Eye (tissue), 1 donor: Measurements from ENCODE around the gene ACTR3.
A peak's percentile ranks its signal among the peaks of the same experiment; 100 is the strongest.
"Not testable (repeated sequence)": the region's sequence is repeated elsewhere in the genome, so short reads cannot be mapped to it uniquely, and the experiment has no call there.

Source experiments
- DNase-seq: peaks from one replicate; pipeline ENCODE4 v3.0.0-alpha.2; 2015

Gene ACTR3

DNA sequence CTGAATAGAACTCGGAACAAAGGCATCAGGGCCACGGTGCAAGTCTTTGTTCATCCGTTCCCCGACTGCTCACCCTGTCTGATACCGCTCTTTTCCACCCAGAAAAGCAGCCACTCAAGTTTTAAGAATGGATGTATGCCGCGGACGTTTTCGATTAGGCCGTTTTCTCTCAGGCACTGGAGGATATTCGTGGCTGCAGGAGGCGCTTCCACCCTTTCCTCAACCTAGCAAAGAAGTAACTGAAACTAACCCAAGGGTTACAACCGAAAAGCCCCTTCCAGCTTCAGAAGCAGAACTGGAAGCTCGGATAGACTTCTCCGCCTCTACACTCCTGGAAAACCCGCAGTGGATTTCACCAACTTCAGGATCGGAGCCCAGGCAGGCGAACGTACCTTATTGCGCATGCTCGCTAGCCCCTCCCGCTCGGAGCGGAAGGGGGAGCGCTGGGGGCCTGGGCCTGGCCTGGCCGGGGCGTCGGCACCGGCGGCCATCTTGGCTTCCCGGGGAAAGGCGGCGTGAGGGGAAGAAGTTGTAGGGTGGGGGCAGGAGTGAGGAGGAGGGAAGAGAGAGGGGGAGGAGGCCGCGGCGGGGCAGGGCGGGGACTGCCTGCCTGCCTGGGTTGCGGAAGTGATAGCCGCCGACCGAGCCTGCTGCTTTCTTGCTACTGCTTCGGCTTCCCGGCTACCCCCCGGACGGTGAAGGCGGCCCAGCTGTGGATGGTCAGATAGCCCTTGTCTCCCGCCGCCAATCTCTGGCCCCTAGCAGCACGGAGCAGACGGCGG, at the start of gene ACTR3:
ACTR3 (plus strand) TSS at position 619 of the 782 bp plus-strand sequence. CDS start 191 bp downstream, outside the sequence.
- DNase-seq: peak; percentile 100

DNA sequence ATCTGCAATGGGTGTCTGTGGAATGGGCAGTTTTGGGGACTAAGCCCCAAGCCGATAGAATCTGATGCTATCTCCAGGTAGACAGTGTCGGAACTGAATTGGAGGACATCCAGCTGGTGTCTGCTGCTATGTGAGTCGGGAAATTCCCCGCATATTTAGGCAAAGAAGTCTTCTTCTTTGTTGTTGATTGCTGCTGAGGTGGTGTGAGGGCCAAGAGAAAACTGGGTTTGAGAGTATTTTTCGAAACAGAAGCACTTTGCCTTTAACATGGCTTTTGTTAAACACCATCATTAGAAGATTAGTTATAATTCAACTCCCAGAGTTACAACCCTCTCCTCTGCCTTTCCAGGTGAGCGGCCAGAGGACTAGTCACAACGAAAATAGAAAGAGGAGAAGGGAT, 49.4 kb upstream of the ACTR3 start:
- no peak for DNase-seq

DNA sequence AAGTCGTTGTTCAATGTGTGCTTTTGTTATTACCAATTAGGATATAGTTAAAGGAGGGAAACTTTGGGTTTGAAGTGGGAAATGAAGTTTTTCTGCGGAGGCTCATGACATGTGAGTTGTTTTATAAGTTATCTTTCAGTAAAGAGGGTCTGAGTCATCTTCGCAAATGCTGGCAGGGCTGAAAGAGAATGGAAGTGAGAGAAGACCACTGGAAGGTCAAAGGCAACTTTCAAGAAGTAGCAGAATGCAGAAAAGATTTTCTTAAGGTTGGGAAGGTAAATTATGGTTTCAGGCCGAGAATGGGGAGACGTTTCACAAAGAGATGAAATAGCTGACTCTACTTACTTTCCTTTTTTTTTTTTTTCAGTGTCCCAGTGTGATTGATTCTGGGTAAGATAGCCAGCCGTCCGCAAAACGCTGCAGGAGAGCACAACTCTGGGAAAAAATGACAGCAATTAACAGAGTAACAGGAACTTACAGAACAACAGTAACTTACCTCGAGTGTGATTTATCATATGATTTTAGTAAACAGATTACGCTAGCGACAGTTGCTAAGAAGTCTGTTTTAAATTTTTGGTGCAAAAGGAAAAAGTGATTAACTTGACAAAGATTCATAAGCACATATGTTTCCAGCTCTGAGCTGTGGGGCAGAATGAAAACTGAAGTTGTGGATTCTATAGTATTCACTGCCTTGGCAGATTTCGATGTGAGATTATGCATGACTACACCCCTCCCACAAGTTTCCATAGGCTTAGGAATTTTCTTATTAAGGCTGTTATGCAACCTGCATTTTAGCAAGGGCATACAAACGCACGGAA, 46.8 kb upstream of the ACTR3 start:
- DNase-seq: peak; percentile 22

DNA sequence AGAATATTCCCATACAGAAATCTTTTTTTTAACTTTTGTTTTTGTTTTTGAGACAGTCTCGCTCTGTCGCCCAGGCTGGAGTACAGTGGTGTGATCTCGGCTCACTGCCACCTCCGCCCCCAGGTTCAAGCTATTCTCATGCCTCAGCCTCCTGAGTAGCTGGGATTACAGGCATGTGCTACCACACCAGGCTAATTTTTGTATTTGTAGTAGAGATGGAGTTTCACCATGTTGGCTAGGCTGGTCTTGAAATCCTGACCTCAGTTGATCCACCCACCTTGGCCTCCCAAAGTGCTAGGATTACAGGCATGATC, 46.2 kb upstream of the ACTR3 start:
- not testable (repeated sequence) for DNase-seq

DNA sequence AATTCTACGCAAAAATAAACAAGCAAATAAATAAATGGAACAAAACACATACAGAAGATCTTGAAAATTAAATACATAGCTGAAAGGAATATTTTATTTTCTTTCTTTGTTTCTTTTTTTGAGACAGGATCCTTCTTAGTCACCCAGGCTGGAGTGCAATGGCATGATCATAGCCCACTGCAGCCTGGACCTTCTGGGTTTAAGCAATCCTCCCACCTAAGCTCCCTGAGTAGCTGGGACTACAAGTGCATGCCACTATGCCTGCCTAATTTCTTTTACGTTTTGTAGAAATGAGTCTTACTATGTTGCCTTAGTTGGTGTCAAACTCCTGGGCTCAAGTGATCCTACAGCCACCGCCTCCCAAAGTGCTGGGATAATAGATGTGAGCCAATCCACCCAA, 44.6 kb upstream of the ACTR3 start:
- DNase-seq: no peak

DNA sequence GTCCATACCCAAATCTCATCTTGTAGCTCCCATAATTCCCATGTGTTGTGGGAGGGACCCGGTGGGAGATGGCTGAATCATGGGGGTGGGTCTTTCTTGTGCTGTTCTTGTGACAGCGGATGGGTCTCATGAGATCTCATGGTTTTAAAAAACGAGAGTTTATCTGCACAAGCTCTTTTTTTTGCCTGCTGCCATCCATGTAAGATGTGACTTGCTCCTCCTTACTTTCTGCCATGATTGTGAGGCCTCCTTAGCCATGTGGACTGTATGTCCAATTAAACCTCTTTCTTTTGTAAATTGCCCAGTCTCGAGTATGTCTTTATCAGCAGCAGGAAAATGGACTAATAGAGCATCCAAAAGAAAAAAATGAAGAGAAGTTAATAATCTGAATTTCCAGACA, 44.1 kb upstream of the ACTR3 start:
- DNase-seq: not testable (repeated sequence)

DNA sequence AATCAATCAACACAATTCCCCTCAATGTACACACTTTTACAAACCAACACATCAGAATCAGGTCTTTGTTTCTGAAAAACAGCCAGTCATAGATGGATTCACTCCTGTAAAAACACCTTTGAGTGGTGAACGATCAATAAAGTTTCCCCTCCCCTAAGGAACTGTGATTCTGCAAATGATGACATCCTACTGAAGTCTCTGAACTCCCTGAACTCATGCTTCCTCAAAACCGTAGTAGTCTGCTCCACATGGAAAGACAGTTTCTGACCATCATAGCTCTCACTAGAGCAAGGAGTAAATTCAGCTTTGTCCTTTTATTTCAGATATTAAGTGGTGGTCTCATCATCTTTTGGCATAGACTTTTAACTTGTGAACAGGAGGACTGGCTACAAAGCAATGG, 43.5 kb upstream of the ACTR3 start:
- DNase-seq: no peak

DNA sequence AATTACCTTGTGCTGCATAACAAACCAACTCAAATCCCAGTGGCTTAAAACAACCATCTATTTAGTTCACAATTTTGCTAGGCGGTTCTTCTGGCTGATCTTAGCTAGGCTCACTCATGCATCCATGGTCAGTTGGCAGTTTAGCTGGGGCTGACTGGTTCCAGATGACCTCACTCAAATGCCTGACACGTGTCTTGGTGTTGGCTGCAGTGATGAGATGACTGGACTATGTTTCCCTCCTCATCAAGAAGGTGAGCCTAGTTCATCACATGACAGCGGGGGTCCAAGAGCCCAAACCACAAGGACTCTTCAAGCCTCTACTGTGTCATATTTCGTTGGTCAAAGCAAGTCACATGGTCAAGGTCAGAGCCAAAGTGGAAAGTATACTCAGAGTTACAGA, 42.7 kb upstream of the ACTR3 start:
- no peak for DNase-seq

DNA sequence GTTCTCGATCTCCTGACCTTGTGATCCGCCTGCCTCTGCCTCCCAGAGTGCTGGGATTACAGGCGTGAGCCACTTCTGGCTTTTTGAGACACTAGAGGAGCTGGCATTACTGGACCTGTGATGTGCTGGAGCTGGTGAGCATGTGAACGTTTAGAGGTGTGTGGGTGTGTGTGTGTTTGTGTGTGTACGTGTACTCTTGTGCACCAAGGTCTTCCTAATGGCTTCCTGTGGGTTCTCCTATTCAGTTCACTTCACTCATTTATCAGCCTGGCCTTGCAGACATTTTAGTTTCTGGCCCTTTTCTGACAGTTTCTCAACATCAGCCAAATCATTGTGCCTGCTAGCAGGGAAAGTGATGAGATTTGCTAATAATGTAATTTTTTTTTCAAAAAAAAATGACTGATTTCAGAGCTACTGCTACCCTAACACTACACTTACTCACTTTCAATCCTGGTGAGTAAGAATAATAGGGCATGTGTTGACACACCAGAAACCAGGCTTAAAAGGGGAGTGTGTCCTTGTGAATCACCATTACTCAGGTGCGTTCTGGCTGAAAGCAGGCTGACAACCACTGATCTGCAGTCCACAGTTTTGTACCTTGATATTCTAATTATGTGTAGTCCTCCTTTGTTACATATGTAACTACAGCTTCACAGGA, 41.0 kb upstream of the ACTR3 start:
- no peak for DNase-seq

DNA sequence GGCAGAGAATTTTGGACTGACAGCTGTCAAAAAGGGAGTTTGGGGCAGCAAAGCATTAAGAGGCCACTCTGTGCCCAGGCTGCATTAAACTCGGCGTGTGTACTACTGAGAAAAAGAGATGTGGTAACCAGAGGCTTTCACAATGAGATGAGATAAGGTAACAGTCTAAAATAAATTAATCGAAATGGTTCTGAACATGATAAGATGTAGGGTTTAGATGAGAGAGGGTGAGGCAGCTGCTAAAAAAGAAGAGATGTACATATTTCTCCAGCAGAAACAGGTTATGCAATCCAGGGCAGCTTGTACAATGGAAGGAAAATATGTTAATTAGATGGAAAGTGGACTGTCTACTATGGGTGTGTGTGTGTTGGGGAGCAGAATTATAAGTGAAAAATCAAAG, 39.2 kb upstream of the ACTR3 start:
- no peak for DNase-seq

DNA sequence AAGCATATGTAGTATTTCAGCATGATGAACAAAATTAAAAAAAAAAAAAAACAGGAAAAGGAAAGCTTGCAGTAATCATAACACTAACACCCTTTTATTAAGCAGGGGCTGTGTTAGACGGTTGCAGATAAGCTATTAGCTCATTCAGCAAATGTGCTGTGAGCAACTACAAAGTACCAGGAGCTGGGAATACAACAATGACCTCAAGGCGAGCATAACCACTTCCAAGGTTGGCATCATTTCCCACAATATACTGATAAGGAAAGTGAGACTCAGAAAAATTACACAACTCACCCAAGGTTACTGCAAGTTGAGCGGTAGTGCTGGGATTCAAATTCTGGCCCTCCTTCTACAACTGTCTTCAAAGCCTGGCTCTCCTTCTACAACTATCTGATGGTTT, 38.2 kb upstream of the ACTR3 start:
- no peak for DNase-seq

DNA sequence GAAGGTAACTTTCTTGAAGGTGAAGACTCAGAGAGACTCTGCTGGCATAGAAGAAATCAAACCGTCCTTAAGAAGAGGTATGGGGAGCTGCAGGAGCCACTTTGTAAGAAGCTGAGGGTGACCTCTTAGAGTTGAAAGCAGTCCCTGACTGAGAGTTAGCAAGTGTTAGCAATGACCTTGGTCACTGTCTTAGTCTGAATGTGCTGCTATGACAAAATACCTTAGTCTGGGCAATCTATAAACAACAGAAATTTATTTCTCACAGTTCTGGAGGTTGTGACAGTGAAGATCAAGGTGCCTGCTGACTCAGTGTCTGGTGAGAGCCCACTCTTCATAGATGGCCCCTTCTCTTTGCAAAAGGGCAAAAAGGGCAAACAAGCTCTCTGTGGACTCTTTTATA, 35.7 kb upstream of the ACTR3 start:
- no peak for DNase-seq

DNA sequence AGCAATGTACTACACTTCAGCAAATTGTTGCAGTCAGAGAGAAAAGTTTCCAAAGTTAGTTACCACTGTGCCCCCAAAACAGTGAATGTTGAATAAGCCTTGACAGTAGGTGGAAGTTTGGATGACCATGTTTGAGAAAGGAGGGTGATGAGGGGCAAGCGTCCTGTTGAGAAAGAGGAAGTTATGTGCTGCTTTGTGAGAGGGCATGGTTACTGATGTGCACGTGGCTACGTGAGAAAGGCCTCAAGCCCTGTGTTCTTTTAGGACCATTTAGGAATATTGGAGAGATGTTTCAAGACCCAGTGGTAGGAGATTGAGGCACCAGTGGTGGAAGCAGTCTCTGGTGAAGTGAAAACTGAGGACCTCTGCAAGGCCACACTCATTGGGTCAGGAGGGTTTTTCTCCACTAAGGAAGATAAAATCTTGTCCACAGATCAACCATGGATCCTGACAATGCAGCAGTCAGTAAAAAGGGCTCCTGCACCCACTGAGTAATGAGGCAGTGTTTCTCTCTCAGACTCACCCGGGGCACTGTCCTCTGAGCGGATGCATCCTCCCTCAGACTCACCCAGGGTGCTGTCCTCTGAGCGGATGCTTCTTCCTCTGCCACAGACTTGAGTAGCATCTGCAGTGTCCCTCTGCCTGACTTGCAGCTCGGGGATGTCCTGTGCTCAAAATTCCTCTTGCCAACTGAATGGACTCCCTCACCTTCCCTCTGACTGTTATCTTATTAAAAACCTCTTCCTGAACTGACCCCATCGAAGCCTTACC, 34.7 kb upstream of the ACTR3 start:
- no peak for DNase-seq

DNA sequence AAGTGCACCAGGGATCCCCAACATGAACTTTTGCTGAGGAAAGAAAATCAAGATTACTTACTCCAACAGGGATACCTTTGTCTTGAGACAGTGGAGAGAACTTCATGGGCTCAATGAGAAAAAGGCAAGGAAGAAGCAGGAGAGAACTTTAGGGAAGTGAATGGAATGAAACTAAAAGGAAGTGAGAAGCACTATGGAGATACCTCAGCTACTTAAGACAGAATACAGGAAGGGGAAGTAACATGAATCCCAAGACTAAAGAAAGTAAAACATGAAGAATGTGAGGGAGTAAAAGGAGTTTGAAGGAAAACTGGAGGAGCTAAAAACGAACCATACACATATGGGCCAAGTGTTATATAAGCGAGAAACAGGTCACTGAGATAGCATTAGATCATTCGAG, 32.4 kb upstream of the ACTR3 start:
- no peak for DNase-seq

DNA sequence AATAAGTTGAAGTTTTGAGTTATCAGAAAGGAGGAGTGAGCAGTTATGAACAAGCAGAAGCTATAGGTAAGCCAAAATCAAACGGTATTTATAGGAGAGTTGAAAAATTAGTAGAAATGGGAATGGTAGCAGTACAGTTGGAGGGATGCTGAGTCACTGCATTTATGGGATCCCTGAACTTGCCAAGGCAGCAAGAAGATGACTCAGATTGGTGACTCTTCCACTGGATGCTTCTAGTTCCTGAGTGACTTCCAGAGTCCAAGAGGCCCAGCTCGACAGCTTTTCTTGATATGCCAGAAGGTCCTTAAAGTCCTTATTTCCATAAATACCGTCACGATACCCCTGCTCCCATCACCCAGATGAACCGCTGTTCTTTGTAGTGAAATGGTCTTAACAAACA, 31.1 kb upstream of the ACTR3 start:
- no peak for DNase-seq

DNA sequence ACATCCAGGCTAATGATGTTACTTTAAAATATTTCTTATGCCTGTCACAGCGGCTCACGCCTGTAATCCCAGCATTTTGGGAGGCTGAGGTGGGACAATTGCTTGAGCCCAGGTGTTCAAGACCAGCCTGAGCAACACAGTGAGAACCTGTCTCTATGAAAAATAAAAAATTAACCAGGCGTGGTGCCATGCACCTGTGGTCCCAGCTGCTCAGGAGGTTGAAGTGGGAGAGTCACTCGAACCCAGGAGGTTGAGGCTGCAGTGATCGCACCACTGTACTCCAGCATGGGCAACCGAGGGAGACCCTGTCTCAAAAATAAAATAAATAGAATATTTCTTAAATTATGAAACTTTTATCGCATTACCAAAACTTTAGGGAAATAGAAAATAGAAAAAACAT, 28.1 kb upstream of the ACTR3 start:
- no peak for DNase-seq

DNA sequence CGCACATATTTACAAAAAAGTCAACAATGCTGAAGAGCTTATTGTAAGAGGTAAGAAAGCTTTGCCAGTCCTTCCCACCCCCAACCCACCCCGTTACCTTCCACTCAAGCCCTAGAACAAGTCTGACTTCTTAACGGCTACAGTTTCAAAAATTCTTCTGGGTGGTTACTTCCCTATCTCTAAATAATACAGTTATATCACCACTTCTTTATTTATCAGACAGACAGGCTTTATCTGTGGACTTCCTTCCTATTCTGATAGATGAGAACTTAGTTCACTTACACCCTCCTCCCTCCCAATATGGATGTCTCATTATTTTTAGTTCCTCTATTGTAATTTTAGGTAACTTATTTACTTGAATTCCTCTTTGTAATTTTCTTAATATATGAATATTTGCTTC, 26.7 kb upstream of the ACTR3 start:
- DNase-seq: no peak

DNA sequence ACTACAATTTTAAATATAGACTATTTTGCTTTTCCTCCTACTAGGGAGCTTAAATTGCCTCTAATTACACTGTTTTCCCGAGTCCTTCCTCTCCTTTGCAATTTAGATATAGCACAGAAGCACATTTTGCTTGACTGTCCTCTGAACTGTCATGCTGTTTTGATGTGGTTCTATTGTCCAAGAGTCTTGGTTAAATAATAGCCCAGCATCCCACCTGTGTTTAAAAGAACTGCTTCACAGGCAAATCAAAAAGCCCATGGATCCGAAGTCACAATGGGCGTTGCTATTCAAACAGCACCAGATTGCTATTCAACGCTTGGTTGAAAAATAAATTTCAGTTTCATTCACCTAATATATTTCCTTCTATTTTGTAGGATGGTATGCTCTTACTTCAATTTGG, 22.3 kb upstream of the ACTR3 start:
- DNase-seq: no peak

DNA sequence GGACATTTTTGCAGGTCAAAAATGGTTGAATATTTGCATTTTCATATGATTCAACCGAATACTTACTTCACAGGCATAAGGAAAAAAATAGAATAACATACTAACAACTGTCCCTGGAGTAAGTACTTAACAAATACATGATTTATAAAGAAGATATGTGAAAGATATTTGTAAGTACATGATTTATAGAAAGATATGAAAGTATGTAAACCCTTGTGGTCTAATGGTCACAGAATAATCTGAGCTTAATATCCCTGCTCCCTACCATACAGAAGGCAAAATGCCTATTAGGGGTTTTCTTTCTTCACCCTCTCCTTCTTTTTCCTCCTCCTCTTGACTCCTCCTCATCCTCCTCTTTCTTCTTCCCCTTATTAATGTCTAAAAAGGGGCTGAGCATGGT, 20.6 kb upstream of the ACTR3 start:
- DNase-seq: no peak

DNA sequence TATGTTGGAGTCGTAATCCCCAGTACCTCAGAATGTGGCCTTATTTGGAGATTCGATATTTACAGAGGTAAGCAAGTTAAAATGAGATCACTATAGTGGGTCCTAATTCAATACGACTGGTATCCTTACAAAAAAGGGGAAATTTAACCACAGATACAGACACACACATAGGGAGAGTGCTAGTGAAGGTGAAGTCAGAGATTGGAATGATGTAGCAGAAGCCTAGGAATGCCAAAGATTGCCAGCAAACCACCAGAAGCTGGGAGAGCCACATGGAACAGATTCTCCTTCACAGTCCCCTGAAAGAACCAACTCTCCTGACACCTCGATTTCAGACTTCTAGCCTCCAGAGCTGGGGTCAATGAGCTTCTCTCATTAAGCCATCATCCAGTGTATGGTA, 17.7 kb upstream of the ACTR3 start:
- DNase-seq: no peak

DNA sequence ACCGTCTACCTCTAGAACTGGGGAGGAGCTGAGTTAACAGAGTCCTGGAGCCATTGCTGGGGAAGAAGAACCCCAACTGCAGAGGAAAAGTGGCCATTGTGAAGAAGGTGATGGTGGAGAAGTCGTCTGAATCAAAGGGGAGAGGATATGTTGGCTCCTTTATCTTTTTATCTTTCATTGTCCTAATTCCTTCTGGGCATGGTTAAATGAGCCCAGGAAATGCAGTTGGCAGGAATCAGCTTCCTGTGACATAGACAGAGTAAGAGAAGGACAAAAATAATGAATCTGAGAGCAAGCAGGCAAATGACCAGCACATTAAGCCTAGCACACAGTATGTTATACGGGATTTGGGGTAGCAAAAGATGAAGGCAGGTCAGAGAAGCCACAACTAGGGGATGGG, 16.0 kb upstream of the ACTR3 start:
- DNase-seq: no peak

DNA sequence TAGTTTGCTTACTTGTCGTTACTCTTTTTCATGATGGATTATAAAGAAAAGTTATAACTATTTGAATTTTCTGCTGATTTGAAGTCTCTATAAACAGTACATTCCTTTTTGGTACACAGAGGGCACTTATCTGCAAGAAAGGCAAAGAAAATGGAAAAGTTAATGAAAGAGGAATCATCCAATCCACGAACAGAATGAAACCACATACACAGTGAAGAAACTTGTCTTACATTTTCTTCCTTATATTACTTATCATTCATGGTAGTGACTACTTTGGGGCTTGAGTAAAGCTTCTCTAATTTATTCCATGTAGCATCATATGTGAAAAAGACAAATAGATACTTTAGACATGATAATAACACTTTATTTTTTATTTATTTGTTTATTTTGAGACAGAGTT, 14.8 kb upstream of the ACTR3 start:
- no peak for DNase-seq
